ENCODE measurements around the gene SEMA3A.
"Not testable (repeated sequence)": the region's sequence is repeated elsewhere in the genome, so short reads cannot be mapped to it uniquely, and the experiment has no call there.

The SEMA3A gene

DNA sequence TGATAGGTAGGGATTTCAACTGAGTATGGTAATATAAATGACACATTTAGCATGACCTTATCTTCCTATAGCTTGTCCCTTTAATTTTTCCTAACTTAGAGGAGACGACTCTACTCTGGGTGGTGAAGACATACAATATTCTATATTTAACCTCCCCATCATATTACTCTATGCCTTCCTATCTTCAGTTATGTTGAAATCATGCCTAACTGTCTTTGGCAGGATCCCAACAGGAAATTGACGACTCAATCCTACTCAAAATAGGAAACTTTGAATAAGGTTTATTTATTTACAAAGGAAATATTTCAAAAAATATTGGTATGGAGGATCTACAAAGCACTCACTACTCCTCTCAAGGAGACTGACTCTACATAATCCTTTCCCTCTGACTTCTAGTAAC lies 24.1 kb upstream of the SEMA3A start:
- Histone ChIP-seq H3K9me3 (no peaks in the 10 kb centered on the region), H3K4me1 (no peaks in the 10 kb centered on the region), H3K27me3 (no peaks in the 10 kb centered on the region), H3K36me3 (no peaks in the 10 kb centered on the region), H3K4me3 (no peak overlapping the region), H3K27ac (no peak overlapping the region)
- no peak for DNase-seq
- intact Hi-C loops (cut with DNase I; ENCODE audit: low total_unique reads), result no loop called here
- TF ChIP-seq, protein P1, sequence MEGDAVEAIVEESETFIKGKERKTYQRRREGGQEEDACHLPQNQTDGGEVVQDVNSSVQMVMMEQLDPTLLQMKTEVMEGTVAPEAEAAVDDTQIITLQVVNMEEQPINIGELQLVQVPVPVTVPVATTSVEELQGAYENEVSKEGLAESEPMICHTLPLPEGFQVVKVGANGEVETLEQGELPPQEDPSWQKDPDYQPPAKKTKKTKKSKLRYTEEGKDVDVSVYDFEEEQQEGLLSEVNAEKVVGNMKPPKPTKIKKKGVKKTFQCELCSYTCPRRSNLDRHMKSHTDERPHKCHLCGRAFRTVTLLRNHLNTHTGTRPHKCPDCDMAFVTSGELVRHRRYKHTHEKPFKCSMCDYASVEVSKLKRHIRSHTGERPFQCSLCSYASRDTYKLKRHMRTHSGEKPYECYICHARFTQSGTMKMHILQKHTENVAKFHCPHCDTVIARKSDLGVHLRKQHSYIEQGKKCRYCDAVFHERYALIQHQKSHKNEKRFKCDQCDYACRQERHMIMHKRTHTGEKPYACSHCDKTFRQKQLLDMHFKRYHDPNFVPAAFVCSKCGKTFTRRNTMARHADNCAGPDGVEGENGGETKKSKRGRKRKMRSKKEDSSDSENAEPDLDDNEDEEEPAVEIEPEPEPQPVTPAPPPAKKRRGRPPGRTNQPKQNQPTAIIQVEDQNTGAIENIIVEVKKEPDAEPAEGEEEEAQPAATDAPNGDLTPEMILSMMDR (IDR thresholded peaks at IDR 0.05), result no peak

DNA sequence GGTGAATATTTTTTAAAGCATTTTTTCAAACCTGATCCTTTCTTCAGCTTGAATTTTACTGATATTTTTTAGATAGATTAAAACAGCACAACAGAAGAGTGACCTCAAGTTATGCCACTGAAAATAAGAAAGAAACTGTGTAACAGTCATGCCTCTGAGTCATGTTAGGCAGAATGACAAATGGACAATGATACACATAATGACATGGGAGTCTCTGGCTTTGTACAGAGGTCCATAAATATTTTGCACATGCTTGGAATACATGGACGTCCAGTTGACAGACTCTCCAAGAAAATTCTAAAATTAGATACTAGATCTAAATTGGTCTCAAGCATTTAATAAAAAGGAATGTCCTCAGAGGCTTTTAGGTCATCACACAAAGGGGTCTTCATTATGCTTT lies 21.9 kb upstream of the SEMA3A start:
- Histone ChIP-seq H3K4me3 (no peak overlapping the region), H3K9me3 (no peaks in the 10 kb centered on the region), H3K36me3 (no peaks in the 10 kb centered on the region), H3K27me3 (no peaks in the 10 kb centered on the region), H3K4me1 (no peaks in the 10 kb centered on the region), H3K27ac (no peak overlapping the region)
- DNase-seq, result no peak
- intact Hi-C loops (cut with DNase I; ENCODE audit: low total_unique reads), result no loop called here
- TF ChIP-seq, protein P1 (IDR thresholded peaks at IDR 0.05), result no peak

DNA sequence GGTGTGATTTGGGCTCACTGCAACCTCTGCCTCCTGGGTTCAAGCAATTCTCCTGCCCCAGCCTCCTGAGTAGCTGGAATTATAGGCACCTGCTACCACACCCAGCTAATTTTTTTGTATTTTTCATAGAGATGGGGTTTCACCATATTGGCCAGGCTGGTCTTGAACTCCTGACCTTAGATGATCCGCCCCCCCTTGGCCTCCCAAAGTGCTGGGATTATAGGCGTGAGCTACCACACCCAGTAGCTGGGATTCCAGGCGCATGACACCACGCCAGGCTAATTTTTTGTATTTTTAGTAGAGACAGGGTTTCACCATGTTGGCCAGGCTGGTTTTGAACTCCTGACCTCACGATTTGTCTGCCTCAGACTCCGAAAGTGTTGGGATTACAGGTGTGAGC lies 20.2 kb upstream of the SEMA3A start:
- H3K4me1 ChIP-seq; DNase-seq; H3K27me3 ChIP-seq; H3K36me3 ChIP-seq; H3K4me3 ChIP-seq; H3K9me3 ChIP-seq; H3K27ac ChIP-seq; intact Hi-C loops (cut with DNase I; ENCODE audit: low total_unique reads): not testable (repeated sequence)

DNA sequence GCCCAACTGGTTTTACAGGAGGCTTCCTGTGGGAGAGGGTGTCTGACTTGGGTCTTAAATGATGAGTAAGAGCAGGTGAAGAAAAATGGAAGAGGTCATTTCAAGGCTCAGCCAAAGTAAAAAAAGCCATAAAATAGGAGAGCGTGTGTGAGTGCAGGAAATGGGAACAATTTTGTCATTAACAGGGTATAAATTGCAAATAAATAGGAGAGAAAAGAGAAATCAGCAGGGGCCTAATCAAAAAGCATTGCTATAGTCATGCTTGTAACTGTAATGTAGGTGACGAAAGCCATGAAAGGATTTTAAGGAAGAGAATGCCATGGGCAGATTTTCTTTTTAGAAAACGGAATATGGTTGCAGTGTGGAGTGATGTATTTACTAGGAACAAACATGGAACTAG lies 15.7 kb upstream of the SEMA3A start:
- DNase-seq, result no peak
- Histone ChIP-seq H3K4me1 (no peaks in the 10 kb centered on the region), H3K4me3 (no peak overlapping the region), H3K27me3 (no peaks in the 10 kb centered on the region), H3K27ac (no peak overlapping the region), H3K36me3 (no peaks in the 10 kb centered on the region), H3K9me3 (no peaks in the 10 kb centered on the region)
- intact Hi-C loops (cut with DNase I; ENCODE audit: low total_unique reads), result no loop called here
- TF ChIP-seq, protein P1 (IDR thresholded peaks at IDR 0.05), result no peak

DNA sequence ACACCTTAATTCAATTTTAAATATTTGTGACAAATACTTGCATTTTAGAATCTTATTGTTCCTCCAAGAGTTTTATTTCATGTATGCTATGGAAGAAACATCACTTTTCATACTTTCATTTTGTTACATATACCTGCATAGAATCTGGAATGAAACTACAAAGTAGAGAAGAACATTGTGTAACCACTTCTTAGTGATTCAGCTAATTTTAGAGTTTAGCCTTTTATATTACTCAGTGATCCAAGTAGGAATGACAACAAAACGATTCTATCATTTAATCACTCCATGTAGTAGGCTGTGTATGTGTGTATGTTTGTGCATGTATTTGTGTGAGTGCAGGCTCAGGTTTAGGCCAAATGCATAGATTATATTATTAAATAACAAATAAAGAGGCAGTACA lies 14.4 kb upstream of the SEMA3A start:
- H3K4me1 ChIP-seq, result no peaks in the 10 kb centered on the region
- TF ChIP-seq, protein P1 (IDR thresholded peaks at IDR 0.05), result no peak
- no peaks in the 10 kb centered on the region for H3K27me3 ChIP-seq
- H3K9me3 ChIP-seq, result no peaks in the 10 kb centered on the region
- H3K36me3 ChIP-seq, result no peaks in the 10 kb centered on the region
- no peak for DNase-seq
- no peak overlapping the region for H3K4me3 ChIP-seq
- intact Hi-C loops (cut with DNase I; ENCODE audit: low total_unique reads), result no loop called here
- H3K27ac ChIP-seq, result no peak overlapping the region

DNA sequence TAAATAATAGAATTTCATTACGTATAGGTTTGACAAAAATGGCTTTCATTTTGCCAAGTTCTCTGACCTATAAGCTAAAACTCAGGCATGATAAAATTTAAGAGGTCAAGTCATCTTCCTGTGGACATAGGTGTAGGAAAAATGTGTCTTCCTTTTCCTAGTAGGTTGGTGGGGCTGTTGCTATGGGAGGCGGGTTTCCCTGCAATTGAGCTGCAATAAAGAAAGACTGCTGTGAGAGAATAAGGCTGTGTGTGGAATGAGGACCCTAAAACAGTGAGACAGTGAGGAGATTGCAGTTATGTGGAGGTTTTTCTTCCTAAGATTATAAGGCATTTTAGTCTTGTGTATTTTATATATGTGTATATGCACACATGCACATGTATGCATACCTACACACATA lies 13.0 kb upstream of the SEMA3A start:
- Histone ChIP-seq H3K27ac (no peak overlapping the region), H3K4me3 (no peak overlapping the region), H3K9me3 (no peaks in the 10 kb centered on the region), H3K4me1 (no peaks in the 10 kb centered on the region), H3K36me3 (no peaks in the 10 kb centered on the region), H3K27me3 (no peaks in the 10 kb centered on the region)
- TF ChIP-seq, protein P1 (IDR thresholded peaks at IDR 0.05), result no peak
- intact Hi-C loops (cut with DNase I; ENCODE audit: low total_unique reads), result no loop called here
- DNase-seq, result no peak
